HepG2 (cell line): ENCODE results near the gene NOP9. TPM values are rescaled to one million over a fixed set of nuclear protein-coding genes. Genes with fewer than 3 reads are reported as not detected.

Source experiments
- CERS6 ChIP-seq: sonication (generic); formaldehyde crosslinking; IDR thresholded peaks from 2 replicates; pipeline ENCODE4 v1.5.0; 2020; ENCODE audit warnings: missing genetic modification reagents
- DBP ChIP-seq: sonication (generic); formaldehyde crosslinking; IDR thresholded peaks from 2 replicates; pipeline ENCODE4 v1.4.0; 2020; ENCODE audit warnings: missing genetic modification reagents; ENCODE audit errors: not compliant biosample characterization
- FOXA3 ChIP-seq: IDR thresholded peaks from 2 replicates; pipeline ENCODE4 v1.6.1; 2016; ENCODE audit warnings: missing genetic modification reagents, missing compliant biosample characterization
- JDP2 ChIP-seq: sonication (generic); formaldehyde crosslinking; IDR thresholded peaks from 2 replicates; pipeline ENCODE4 v1.8.1; 2022; ENCODE audit warnings: missing genetic modification reagents, borderline replicate concordance
- MXD1 ChIP-seq: sonication (generic); formaldehyde crosslinking; IDR thresholded peaks from 2 replicates; pipeline ENCODE4 v1.4.0; 2020; ENCODE audit warnings: mild to moderate bottlenecking, missing genetic modification reagents
- NBN ChIP-seq: fragments of 450-650 bp; conservative IDR thresholded peaks from 2 replicates; pipeline ENCODE4 v1.6.1; 2017
- ZGPAT ChIP-seq: IDR thresholded peaks from 2 replicates; pipeline ENCODE4 v1.6.1; 2016; ENCODE audit warnings: mild to moderate bottlenecking
- ZNF34 ChIP-seq: sonication (generic); formaldehyde crosslinking; IDR thresholded peaks from 2 replicates; pipeline ENCODE4 v1.4.0; 2020; ENCODE audit warnings: mild to moderate bottlenecking, missing genetic modification reagents, borderline replicate concordance
- ZNF780A ChIP-seq: sonication (generic); formaldehyde crosslinking; IDR thresholded peaks from 2 replicates; pipeline ENCODE4 v1.8.0; 2022; ENCODE audit warnings: mild to moderate bottlenecking, missing genetic modification reagents, moderate library complexity
- polyA plus RNA-seq, 8 experiments: library from polyadenylated mRNA; depleted of rRNA in 3 of 8; stranded (reverse) in 7 of 8; unstranded in 1 of 8; fragments of >200 nt; fragmentation: Illumina TruSeq in 4 of 8; extraction: Trizol in 4 of 8; gene quantifications; 2 replicates each; pipeline versions ENCODE4 v1.2.1 to v1.2.3, GENCODE V29; 2011 to 2016; ENCODE audit warnings: low read depth in 4 of 8, missing spikeins in 1 of 8, mixed read lengths in 1 of 8; ENCODE audit not compliant: insufficient read depth in 1 of 8
- total RNA-seq, 5 experiments: library from RNA; depleted of rRNA; stranded (reverse); fragments of >200 nt; fragmentation: Illumina TruSeq; extraction: Trizol; gene quantifications; 2 replicates each; pipeline ENCODE4 v1.2.3, GENCODE V29; 2016; ENCODE audit warnings: low read depth in 1 of 5

Gene NOP9
- total and polyA plus RNA-seq, 2 of the 13 experiments (the other 11 are each of a cell fraction or from before 2014, with no cell fraction given): 24.5 to 61.6 TPM

GRCh38 chr14:24271134-24271833 lies 28.4 kb upstream of the NOP9 start, which contains the start of gene RABGGTA (continued):
- peak; percentile 92 for TF ChIP-seq FOXA3 (CRISPR knock-in tag)
- peak; percentile 99 for TF ChIP-seq ZNF34 (CRISPR knock-in tag)
- peak; percentile 95; the same call in 1 of the 2 replicates for TF ChIP-seq ZNF780A (CRISPR knock-in tag)
- peak; percentile 100 for TF ChIP-seq ZGPAT (CRISPR knock-in tag)
- TF ChIP-seq NBN: no peak
- peak; percentile 93; the same call in 1 of the 2 replicates for TF ChIP-seq CERS6 (CRISPR knock-in tag)
- TF ChIP-seq MXD1 (CRISPR knock-in tag): peak; percentile 100
- TF ChIP-seq DBP: peak; percentile 99
- peak; percentile 75 for TF ChIP-seq JDP2 (CRISPR knock-in tag)
